ENCODE data around the gene HSPA12B.

DNA sequence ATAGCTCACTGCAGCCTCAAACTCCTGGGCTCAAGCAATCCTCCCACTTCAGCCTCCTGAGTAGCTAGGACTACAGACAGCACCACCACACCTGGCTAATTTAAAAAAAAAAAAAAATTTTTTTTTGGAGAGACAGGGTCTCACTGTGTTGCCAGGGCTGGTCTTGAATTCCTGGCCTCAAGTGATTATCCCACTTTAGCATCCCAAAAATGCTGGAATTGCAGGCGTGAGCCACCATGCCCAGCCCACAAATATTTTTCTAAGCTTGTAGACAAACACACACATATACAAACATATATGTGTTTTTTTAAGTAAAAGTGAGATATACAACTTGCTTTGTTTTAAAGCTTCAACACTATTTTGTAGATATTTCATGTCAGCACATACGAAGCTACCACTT, 10.8 kb downstream of the HSPA12B start:
- TF ChIP-seq RAD21 (IDR thresholded peaks at IDR 0.05; ENCODE audit: low read depth) = no peak
- no peak for TF ChIP-seq EP300 (IDR thresholded peaks at IDR 0.05; ENCODE audit: borderline replicate concordance)
- no peak for TF ChIP-seq TAF1 (IDR thresholded peaks at IDR 0.05; ENCODE audit: low read depth)
- TF ChIP-seq ZBTB7A (IDR thresholded peaks at IDR 0.05; ENCODE audit: low read depth) = no peak
- no peak for TF ChIP-seq TCF12 (IDR thresholded peaks at IDR 0.05; ENCODE audit: low read depth)
- TF ChIP-seq REST (IDR thresholded peaks at IDR 0.05; ENCODE audit: low read depth) = no peak
- no peak for TF ChIP-seq YY1 (IDR thresholded peaks at IDR 0.05; ENCODE audit: low read depth)
- TF ChIP-seq MAX (IDR thresholded peaks at IDR 0.05) = no peak
- TF ChIP-seq CEBPB (IDR thresholded peaks at IDR 0.05) = no peak
- TF ChIP-seq FOXM1 (IDR thresholded peaks at IDR 0.05; ENCODE audit: borderline replicate concordance, low read depth) = no peak
